Naive B cell (primary cell): Measurements from ENCODE around the gene DCLRE1B. TPM values are rescaled to one million over a fixed set of nuclear protein-coding genes. Genes with fewer than 3 reads are reported as not detected.

Source experiments
- ATAC-seq, 2 donors: fragments of 150-1000 bp; cut with Tn5 transposase; 2 replicates each; pipeline ENCODE4 v1.10.0; 2021; ENCODE audit warnings: low read depth in 2 of 2, mild to moderate bottlenecking in 2 of 2, moderate library complexity in 2 of 2
- DNase-seq: peaks from one replicate; pipeline ENCODE4 v3.0.0; 2022
- H3K27ac Mint-ChIP-seq, 6 donors: one replicate each; pipeline ENCODE4 v1.8.0; 2020 to 2022; ENCODE audit warnings: mild to moderate bottlenecking in 6 of 6, mixed read lengths in 6 of 6, moderate library complexity in 5 of 6, inconsistent platforms in 2 of 6
- H3K27me3 Mint-ChIP-seq, 3 donors: one replicate each; pipeline ENCODE4 v1.8.0; 2021 to 2022; ENCODE audit warnings: mixed read lengths in 3 of 3, mild to moderate bottlenecking in 1 of 3
- H3K36me3 Mint-ChIP-seq, 2 donors: one replicate each; pipeline ENCODE4 v1.8.0; 2020 to 2022; ENCODE audit warnings: mixed read lengths in 2 of 2, inconsistent platforms in 1 of 2, mild to moderate bottlenecking in 1 of 2
- H3K4me1 Mint-ChIP-seq, 3 donors: one replicate each; pipeline ENCODE4 v1.8.0; 2020 to 2022; ENCODE audit warnings: mixed read lengths in 3 of 3, inconsistent platforms in 1 of 3, mild to moderate bottlenecking in 1 of 3, moderate library complexity in 1 of 3
- H3K4me3 Mint-ChIP-seq, 8 donors: one replicate each; pipeline ENCODE4 v1.8.0; 2020 to 2022; ENCODE audit warnings: mild to moderate bottlenecking in 8 of 8, mixed read lengths in 8 of 8, moderate library complexity in 8 of 8, inconsistent platforms in 2 of 8
- H3K9me3 Mint-ChIP-seq, 7 donors: one replicate each; pipeline ENCODE4 v1.8.0; 2020 to 2022; ENCODE audit warnings: mixed read lengths in 7 of 7, mild to moderate bottlenecking in 5 of 7, inconsistent platforms in 2 of 7, moderate library complexity in 1 of 7
- polyA plus RNA-seq, 6 donors: library from polyadenylated mRNA; unstranded; fragments of 300-500 nt; fragmentation: Illumina TruSeq; gene quantifications; one replicate each; pipeline ENCODE4 v1.2.3, GENCODE V29; 2021; ENCODE audit warnings: low read depth in 6 of 6

DCLRE1B gene
- polyA plus RNA-seq, 6 donors from 2014 or later, result 2.7 to 7.5 (median 5.0) TPM

DNA sequence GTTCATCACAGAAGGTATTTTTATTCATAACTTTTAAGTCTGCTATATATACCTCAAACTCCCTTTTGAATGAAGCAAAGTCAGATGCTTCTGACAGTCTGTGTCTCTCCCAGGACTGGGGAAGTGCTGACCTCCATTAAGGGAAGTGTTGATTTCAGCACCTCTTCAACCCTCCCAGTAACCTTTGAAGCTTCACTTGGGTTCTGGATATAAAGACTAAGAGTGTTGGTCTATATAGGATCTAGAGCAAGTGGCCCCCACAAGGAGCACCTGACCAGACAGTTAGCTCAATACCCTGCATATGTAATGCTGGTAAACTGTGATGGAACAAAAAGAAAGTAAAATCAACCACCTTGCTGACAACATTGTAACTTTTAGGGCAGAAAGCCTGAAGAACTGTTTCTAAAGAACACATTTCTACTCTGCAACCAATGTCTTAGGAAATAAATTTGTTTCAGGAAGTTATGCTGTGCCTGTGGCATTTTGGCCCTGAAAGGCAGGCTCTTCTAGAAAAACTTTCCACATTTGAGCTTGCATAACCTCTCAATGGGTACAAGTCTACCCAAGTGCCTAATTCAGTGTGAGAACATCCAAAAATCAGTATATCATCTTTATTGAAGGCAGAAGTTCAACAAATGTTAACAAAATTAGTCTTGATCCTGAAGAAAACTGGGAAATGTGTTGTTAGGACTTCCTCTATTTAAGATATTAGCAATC lies 32.7 kb upstream of the DCLRE1B start:
- Mint-ChIP-seq H3K36me3 (peaks cover 0 to 9% of the 10 kb centered on the region in 2 donors), H3K9me3 (no peaks in the 10 kb centered on the region), H3K4me1 (peaks cover 32 to 60% (median 48%) of the 10 kb centered on the region in 3 donors), H3K4me3 (peak overlapping the region in 7 of 8 donors; percentile 79 to 95 (median 91)), H3K27ac (peak overlapping the region; percentile 91 to 97 (median 95)), H3K27me3 (no peaks in the 10 kb centered on the region)
- peak; percentile 13 to 15 for ATAC-seq
- peak; percentile 15 for DNase-seq

DNA sequence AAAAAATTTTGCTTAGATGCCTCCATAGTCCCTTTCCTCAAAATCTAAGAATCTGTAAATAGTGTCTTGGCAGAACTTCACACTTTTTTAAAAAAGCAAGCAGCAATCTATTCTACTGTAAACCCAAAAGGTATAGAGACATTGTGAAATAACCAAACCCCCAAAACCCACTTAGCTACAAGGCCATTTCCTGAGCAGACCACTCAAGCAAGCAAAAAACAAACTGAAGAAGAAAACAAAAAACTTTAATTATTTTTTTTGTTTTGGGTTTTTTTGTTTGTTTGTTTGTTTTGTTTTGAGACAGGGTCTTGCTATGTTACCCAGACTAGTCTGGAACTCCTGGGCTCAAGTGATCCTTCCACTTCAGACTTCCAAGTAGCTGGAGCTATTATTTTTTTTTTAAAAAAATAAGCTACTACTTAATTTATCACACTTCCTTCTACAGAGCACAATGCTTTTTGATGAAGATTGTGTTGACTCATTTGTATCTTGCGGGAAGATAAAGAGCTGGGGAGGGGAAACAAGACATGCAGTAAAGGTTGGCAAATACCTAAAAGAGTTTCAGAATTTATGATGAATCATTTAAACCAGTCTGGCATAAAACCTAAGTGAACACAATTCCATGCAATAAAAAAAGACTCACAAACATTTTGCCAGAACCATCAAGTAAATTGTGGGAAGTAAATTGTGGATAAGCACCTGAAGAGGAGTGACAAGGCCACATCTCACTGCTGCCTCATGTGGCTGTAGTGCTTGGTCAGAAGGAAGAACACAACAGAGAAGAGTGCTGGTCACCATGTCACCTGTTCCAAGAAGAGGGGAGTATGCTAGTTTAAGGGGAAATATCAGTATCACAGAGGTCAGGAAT lies 30.9 kb upstream of the DCLRE1B start:
- ATAC-seq (no peak), DNase-seq (no peak)
- peaks cover 23 to 41% (median 35%) of the 10 kb centered on the region in 3 donors for H3K4me1 Mint-ChIP-seq
- no peaks in the 10 kb centered on the region for H3K36me3 Mint-ChIP-seq
- no peak overlapping the region for H3K4me3 Mint-ChIP-seq
- no peaks in the 10 kb centered on the region for H3K27me3 Mint-ChIP-seq
- H3K27ac Mint-ChIP-seq, result peak overlapping the region in 4 of 6 donors; percentile 4 to 60 (median 20)
- no peaks in the 10 kb centered on the region for H3K9me3 Mint-ChIP-seq

DNA sequence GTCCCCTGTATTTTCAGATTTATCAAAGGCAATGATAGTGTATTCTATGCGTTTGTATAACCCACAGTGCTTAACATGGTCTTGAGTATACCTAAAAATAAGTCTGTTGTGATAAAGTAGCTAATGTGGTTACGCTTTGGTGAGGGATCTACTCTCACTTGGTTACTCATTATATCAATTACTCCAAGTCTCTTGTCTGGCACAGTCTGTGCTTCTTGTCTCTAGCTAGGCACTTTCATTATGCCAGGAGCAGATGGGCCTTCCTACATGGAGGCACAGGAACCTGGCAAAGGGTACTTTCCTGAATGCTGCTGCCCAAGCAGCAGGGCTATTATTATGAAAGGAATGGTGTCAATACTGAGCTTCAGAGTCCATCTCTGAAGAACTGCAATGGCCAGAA lies 29.4 kb upstream of the DCLRE1B start:
- Mint-ChIP-seq H3K27ac (no peak overlapping the region), H3K27me3 (no peaks in the 10 kb centered on the region), H3K4me3 (no peak overlapping the region), H3K9me3 (no peaks in the 10 kb centered on the region), H3K36me3 (no peaks in the 10 kb centered on the region), H3K4me1 (peaks cover 15 to 27% (median 22%) of the 10 kb centered on the region in 3 donors)
- DNase-seq (no peak), ATAC-seq (no peak)

GRCh38 chr1:113876176-113876575 lies 28.9 kb upstream of the DCLRE1B start:
- ATAC-seq (no peak), DNase-seq (no peak)
- no peaks in the 10 kb centered on the region for H3K36me3 Mint-ChIP-seq
- no peak overlapping the region for H3K4me3 Mint-ChIP-seq
- H3K9me3 Mint-ChIP-seq, result no peaks in the 10 kb centered on the region
- peaks cover 15 to 23% (median 22%) of the 10 kb centered on the region in 3 donors for H3K4me1 Mint-ChIP-seq
- H3K27ac Mint-ChIP-seq, result no peak overlapping the region
- H3K27me3 Mint-ChIP-seq, result no peaks in the 10 kb centered on the region

GRCh38 chr1:113879739-113880038 lies 25.4 kb upstream of the DCLRE1B start:
- peaks cover 6 to 12% (median 10%) of the 10 kb centered on the region in 3 donors for H3K4me1 Mint-ChIP-seq
- H3K36me3 Mint-ChIP-seq, result no peaks in the 10 kb centered on the region
- no peak for DNase-seq
- ATAC-seq, result no peak
- no peaks in the 10 kb centered on the region for H3K27me3 Mint-ChIP-seq
- no peak overlapping the region for H3K4me3 Mint-ChIP-seq
- no peak overlapping the region for H3K27ac Mint-ChIP-seq
- no peaks in the 10 kb centered on the region for H3K9me3 Mint-ChIP-seq

DNA sequence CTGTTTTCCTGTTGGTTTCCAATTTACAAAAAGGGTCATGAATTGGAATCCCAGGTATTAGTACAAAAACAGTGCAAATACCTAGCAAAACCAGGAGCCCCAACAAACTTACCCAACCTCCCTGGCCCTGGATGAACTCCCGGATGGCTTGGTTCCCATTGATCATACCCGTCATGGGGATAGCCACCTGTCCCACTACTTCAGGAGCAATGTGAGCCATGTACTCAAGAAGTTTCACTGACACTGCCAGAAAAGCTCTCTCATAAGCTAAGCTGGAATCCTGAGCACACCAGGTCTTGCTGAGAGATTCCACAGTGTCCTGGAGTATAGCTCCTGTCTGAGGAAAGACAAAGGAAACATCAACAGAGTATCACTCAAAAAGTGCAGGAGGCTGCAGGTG lies 23.5 kb upstream of the DCLRE1B start:
- no peak for ATAC-seq
- DNase-seq, result no peak
- Mint-ChIP-seq H3K4me1 (peaks cover 5 to 11% (median 8%) of the 10 kb centered on the region in 3 donors), H3K4me3 (no peak overlapping the region), H3K36me3 (no peaks in the 10 kb centered on the region), H3K27ac (peak overlapping the region in 1 of 6 donors; percentile 9), H3K9me3 (no peaks in the 10 kb centered on the region), H3K27me3 (no peaks in the 10 kb centered on the region)

DNA sequence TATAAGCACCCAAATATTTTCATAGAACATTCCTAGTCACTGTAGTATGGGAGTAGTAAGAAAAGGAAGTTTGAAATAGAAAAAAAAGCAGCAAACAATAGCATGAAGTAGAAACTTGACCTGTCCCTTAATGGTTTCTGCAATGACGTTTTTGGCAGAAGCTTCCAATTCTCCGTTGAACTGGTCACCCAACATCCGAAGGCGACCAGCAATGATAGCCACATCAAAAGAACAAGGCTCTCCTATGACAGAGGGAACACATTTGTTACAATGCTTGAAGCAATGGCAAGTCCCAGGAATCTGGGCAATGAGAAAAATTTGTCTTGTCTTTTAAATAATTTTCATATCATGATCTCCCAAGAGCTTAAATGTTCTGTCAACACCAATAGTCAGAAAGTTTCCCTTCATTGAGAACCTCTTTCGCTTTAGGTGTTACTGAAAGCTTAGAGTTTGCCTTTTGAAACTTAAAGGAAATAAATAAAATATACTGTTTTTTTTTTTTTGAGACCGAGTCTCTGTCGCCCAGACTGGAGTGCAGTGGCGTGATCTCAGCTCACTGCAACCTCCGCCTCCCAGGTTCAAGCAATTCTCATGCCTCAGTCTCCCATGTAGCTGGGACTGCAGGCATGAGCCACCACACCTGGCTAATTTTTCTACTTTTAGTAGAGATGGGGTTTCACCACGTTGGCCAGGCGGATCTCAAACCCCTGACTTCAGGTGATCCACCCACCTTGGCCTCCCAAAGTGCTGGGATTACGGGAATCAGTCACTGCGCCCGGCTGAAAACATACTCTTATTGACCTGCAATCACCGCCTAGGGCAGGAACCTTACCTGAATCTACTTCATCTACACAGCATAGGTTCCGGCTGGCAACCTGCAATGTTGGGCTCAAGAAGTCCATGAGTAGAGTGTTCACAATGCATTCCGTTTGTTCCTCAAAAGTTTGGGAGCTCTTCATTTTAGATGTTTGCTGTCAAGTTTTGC lies 18.4 kb upstream of the DCLRE1B start:
- no peak for DNase-seq
- Mint-ChIP-seq H3K27ac (no peak overlapping the region), H3K4me3 (no peak overlapping the region), H3K36me3 (no peaks in the 10 kb centered on the region), H3K4me1 (peaks cover 5 to 11% (median 8%) of the 10 kb centered on the region in 3 donors), H3K9me3 (no peaks in the 10 kb centered on the region), H3K27me3 (no peaks in the 10 kb centered on the region)
- ATAC-seq, result no peak

DNA sequence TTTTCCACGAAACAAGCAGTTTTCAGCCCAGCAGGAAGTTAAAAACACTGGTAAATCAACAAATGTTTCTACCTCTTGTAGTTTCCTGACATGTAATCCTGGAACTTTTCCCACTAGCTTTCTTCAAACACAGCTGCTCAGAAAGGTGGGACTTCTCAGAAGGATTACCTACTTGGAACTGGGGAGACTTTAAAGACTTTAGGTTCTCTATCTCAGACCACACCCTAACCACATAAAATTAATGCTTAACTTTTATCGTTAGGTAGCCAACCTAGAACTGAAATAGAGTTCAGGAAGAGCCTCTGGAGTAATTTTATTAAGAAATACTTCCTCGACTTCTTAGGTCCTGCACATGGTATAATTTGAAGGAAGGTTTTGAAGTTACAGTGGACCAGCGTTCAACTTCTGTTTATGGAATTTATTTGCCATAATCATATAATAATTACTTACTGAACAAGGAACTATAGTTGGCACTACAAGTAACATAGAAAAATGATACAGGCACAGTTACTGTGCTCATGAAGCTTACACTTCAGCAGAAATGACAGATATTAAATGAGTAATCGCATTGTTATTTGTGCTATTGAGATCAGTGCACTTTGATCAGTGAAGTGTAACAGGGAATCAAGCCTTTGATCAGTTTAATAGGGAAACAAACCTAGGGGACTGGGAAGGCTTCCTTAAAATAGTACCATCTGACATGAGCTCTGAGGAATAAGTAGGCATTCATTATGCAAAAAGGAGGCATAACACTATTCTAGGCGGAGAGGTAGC lies 17.5 kb upstream of the DCLRE1B start, which contains the start of gene BCL2L15:
Gene BCL2L15, minus strand, starts transcription at position 180 of the 774 bp plus-strand sequence. CDS start 206 bp downstream, outside the sequence.
- DNase-seq (no peak), ATAC-seq (no peak)
- Mint-ChIP-seq H3K36me3 (no peaks in the 10 kb centered on the region), H3K27ac (no peak within 1 kb of the TSS), H3K4me3 (no peak within 1 kb of the TSS), H3K4me1 (peaks cover 5 to 11% (median 8%) of the 10 kb centered on the region in 3 donors), H3K9me3 (no peaks in the 10 kb centered on the region), H3K27me3 (no peaks in the 10 kb centered on the region)

DNA sequence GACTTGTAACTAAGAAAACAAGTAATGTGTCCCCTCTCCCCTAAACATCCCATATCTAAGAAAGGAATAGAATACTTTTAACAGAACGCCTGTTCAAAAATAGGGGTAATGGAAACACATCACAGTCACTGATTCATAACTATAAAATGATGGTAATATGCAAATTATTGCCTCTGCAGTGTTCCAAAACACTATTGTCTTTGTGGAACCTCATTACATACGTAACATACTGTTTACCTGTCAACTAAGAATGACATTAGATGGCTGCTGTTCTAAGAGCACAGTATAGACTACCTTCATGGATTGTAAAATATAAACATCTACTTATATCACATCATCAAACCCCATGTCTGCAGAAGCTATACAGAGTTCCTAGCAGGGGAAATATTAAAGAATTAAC lies 14.3 kb upstream of the DCLRE1B start:
- ATAC-seq (no peak), DNase-seq (no peak)
- Mint-ChIP-seq H3K27me3 (no peaks in the 10 kb centered on the region), H3K4me1 (no peaks in the 10 kb centered on the region), H3K36me3 (peaks cover 0 to 8% of the 10 kb centered on the region in 2 donors), H3K4me3 (no peak overlapping the region), H3K9me3 (no peaks in the 10 kb centered on the region), H3K27ac (peak overlapping the region in 3 of 6 donors; percentile 1 to 92 (median 2))

GRCh38 chr1:113891631-113892220 lies 13.4 kb upstream of the DCLRE1B start:
- DNase-seq, result no peak
- ATAC-seq, result no peak
- no peaks in the 10 kb centered on the region for H3K4me1 Mint-ChIP-seq
- H3K27ac Mint-ChIP-seq, result peak overlapping the region in 2 of 6 donors; percentile 76
- H3K4me3 Mint-ChIP-seq, result no peak overlapping the region
- peaks cover 0 to 13% of the 10 kb centered on the region in 2 donors for H3K36me3 Mint-ChIP-seq
- H3K9me3 Mint-ChIP-seq, result no peaks in the 10 kb centered on the region
- no peaks in the 10 kb centered on the region for H3K27me3 Mint-ChIP-seq

DNA sequence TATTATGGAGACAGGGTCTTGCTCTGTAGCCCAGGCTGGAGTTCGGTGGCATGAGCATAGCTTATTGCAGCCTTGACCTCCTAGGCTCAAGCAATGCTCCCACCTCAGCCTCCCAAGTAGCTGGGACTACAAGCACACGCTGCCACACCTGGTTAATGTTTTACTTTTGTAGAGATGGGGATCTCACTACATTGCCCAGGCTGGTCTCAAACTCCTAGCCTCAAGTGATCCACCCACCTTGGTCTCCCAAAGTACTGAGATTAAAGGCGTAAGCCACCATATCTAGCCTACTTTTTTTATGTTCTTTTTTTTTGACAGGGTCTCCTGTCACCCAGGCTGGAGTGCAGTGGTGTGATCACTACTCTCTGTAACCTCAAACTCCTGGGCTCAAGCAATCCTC lies 11.9 kb upstream of the DCLRE1B start:
- no peaks in the 10 kb centered on the region for H3K27me3 Mint-ChIP-seq
- peaks cover 0 to 7% (median 0%) of the 10 kb centered on the region in 3 donors for H3K4me1 Mint-ChIP-seq
- no peaks in the 10 kb centered on the region for H3K9me3 Mint-ChIP-seq
- no peak overlapping the region for H3K4me3 Mint-ChIP-seq
- DNase-seq (no peak), ATAC-seq (no peak)
- H3K36me3 Mint-ChIP-seq, result peaks cover 0 to 24% of the 10 kb centered on the region in 2 donors
- peak overlapping the region in 3 of 6 donors; percentile 20 to 88 (median 45) for H3K27ac Mint-ChIP-seq

DNA sequence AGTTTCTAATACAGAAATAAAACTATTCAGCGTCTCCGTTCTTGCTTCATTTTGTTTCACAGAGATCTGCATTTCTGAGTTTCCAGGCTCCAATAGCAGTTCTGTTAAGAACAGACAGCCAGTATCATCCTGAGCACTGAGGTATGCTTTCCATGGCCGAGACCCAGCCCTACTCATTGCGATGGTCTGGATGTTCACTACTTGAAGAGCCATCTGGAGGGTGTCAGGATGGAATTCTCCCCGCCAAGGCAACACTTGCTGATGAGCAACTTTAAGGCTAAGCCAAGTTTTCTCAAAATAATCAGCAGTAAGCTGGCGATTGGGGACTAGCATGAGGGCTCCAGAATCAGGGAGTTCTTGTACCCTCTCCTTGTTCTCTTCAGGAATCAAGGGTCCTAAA lies 10.0 kb upstream of the DCLRE1B start:
- no peaks in the 10 kb centered on the region for H3K9me3 Mint-ChIP-seq
- no peak for DNase-seq
- H3K27me3 Mint-ChIP-seq, result no peaks in the 10 kb centered on the region
- no peak for ATAC-seq
- H3K27ac Mint-ChIP-seq, result peak overlapping the region in 5 of 6 donors; percentile 20 to 74 (median 63)
- H3K36me3 Mint-ChIP-seq, result peaks cover 11 to 38% of the 10 kb centered on the region in 2 donors
- no peak overlapping the region for H3K4me3 Mint-ChIP-seq
- peaks cover 4 to 10% (median 9%) of the 10 kb centered on the region in 3 donors for H3K4me1 Mint-ChIP-seq
